Mesodermal cell (in vitro differentiated cells): Measurements from ENCODE around the gene PUS1.

Experiments used
- H3K27ac ChIP-seq: 2 replicates; pipeline ENCODE4 v1.7.0; 2013; ENCODE audit warnings: mild to moderate bottlenecking, low read depth, low read length, moderate library complexity; ENCODE audit not compliant: severe bottlenecking
- H3K36me3 ChIP-seq: 2 replicates; pipeline ENCODE4 v1.7.1; 2013; ENCODE audit warnings: mild to moderate bottlenecking, low read length, moderate library complexity; ENCODE audit not compliant: control insufficient read depth, insufficient read depth
- H3K4me1 ChIP-seq: one replicate; pipeline ENCODE4 v1.7.1; 2013; ENCODE audit warnings: mild to moderate bottlenecking, low read length; ENCODE audit not compliant: insufficient read depth, control insufficient read depth, poor library complexity, severe bottlenecking
- H3K4me3 ChIP-seq: 2 replicates; pipeline ENCODE4 v1.7.0; 2013; ENCODE audit warnings: low read length, control low read depth, mild to moderate bottlenecking; ENCODE audit not compliant: insufficient read depth, poor library complexity, severe bottlenecking; ENCODE audit errors: extremely low read depth
- H3K9me3 ChIP-seq: 2 replicates; pipeline ENCODE4 v1.7.1; 2013; ENCODE audit warnings: mild to moderate bottlenecking, low read length, moderate library complexity; ENCODE audit not compliant: control insufficient read depth
- WGBS, 2 experiments: methylation state at CpG; one replicate each; pipeline ENCODE4 v1.1.5; 2013; ENCODE audit warnings: missing lambda C conversion rate in 2 of 2; ENCODE audit not compliant: insufficient coverage in 2 of 2; 5-methylcytosine and 5-hydroxymethylcytosine counted together

PUS1 gene

DNA sequence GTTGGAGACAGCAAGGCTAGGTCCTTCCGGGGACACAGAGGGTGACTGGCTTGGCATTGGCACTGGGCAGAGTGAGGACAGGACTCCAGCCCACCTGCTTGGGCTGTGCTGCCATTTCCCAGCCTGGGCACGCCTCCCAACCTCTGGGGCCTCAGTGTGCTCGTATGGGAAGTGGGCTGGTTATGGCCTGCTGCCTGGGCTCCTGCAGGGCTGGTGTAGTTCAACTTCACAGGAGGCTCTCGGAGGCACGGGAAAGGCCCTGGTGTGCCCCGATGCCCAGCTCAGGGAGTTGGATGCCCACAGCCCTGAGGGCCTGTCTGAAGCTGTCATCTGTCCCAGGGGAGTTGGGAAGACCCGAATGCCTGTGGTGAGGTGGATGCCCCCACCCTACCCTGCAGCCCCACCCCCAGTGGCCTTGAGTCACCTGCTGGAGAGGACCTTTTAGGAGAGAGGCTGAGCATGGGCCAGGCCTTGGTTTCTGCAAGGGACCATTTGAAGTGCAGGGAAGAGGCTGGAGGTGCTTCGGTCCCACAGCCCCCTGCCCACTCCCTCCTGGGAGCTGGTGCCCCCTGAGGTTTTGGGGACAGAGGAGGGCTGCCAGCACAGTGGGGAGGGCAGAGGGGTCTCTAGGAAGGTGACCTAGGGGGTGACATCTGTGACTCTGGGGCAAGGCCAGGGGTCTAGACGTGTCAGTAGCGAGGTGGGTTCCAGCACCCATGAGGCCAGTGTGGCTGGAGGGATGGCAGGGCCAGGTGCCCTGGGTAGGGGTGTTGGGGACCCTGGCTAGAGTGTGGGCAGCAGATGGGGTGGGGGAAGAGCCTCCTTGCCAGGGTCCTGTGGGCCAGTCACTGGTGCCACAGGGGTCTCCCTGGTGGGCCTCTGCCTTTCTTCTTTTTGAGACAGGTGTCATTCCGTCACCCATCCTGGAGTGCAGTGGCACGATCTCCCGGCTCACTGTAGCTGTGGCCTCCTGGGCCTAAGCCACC, 25.5 kb upstream of the PUS1 start:
- H3K27ac ChIP-seq: no peak overlapping the region
- peaks cover 4% of the 10 kb centered on the region for H3K4me1 ChIP-seq
- H3K9me3 ChIP-seq: no peaks in the 10 kb centered on the region
- no peak overlapping the region for H3K4me3 ChIP-seq
- peaks cover 39% of the 10 kb centered on the region for H3K36me3 ChIP-seq
- WGBS, 2 experiments: 97 to 98% methylated on average over 10 to 11 of the region's 13 CpGs

DNA sequence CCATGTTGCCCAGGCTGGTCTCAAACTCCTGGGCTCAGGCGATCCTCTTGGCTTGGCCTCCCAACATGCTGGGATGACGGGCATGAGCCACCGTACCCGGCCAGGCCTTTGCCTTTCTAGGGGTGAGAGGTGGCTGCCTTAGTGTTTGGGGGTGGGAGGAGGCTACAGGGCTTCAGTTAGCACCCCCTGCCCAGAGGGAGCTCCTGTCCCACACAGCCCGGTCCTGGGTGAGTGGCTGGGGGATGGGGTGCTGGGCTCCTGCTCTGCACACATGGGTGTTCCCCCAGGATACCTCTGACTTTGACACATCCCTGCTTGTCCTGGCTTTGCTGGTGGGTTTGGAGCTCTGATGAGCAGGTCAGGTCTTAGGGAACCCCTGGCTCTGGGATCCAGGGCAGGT, 24.7 kb upstream of the PUS1 start:
- no peak overlapping the region for H3K4me3 ChIP-seq
- H3K27ac ChIP-seq: no peak overlapping the region
- peaks cover 4% of the 10 kb centered on the region for H3K4me1 ChIP-seq
- H3K36me3 ChIP-seq: peaks cover 38% of the 10 kb centered on the region
- WGBS, 2 experiments: 86 to 95% methylated on average over 1 to 4 of the region's 5 CpGs
- H3K9me3 ChIP-seq: no peaks in the 10 kb centered on the region

DNA sequence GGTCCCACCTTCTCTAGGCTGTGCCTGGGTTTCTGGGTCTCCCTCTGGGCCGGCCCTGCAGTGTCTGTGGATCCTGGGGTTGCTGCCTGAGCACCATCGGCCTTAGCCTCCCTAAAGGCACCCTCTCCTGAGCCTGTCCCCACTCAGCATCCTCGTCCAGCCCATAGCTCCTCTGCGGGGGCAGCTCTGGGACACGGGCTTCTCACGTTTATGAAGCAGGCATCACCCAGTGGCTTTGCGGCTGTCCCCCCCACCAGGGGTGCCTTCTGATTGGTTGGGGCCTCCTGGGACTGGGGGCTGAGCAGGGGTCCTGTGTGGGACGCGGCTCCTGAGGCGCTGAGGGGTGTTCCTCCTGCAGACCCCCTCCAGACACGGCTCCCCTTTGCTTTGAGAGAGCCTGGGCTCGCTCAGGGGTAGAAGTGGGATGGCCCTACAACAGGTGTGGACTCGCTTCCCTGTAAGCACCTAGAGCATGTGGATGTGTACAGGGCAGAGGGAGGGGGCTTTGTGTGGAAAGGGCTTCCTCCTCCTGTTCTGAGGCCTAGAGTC, 23.9 kb upstream of the PUS1 start:
- Histone ChIP-seq H3K4me1 (peaks cover 4% of the 10 kb centered on the region), H3K9me3 (no peaks in the 10 kb centered on the region), H3K36me3 (peaks cover 42% of the 10 kb centered on the region), H3K27ac (no peak overlapping the region), H3K4me3 (no peak overlapping the region)
- 90 to 99% methylated on average over 8 to 11 of the region's 13 CpGs for WGBS, 2 experiments

DNA sequence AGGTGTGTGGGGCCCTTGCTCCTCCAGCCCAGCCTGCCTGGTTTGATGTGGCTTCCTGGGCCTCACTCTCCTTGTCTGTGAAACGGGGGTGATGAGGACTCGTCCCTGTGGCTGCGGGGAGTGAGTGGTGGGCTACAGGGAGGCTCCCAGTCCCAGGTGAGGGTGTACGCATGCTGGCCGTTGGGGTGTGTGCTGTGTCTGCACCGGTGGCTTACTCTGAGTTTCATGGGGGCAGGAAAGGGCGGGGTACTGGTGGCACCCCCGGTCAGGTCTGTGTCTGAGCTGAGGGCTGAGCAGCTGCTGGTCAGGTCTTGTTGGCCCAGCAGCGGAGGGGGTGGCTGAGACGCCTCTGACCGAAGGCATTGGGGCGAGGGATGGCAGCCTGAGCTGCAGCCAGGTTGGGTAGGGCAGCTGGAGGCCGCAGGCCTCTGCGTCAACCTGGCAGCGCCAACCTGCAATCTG, 23.4 kb upstream of the PUS1 start:
- WGBS, 2 experiments: 95 to 97% methylated on average over 12 to 15 of the region's 15 CpGs
- Histone ChIP-seq H3K4me1 (no peaks in the 10 kb centered on the region), H3K27ac (no peak overlapping the region), H3K36me3 (peaks cover 42% of the 10 kb centered on the region), H3K4me3 (no peak overlapping the region), H3K9me3 (no peaks in the 10 kb centered on the region)

DNA sequence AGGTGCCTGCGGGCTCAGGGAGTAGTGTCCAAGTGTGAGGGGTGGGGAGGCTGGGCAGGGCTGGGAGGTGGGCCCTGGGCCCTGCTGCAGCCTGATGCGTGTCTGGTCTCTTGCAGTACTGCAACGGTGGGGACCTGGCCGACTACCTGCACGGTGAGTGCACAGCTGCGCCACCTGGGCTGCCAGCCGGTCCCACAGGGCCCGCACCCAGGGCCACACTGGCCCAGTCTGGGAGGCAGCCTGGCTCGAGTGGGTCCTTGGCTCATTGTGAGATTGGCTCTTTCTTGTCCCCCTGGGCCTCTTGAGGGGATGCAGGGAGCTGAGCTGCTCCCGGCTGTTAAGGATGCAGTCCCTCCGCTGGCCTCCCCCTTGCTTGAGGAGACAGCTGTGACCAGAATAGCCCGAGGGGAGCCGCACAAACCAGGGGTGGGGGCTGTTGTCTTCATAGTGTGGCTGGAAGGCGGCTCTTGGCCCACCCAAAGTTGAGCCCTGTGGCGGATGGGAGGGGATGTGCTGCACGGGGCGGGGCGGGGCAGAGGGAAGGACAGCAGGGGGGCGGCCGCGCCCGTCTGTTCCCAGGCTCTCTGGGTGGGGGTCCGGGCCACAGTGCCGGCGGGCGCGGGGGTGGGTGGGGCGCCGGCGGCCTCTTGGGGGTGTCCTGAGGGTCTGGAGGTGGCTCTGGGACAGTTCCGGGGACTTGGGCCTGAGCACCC, 21.5 kb upstream of the PUS1 start:
- 95 to 98% methylated on average over 23 to 25 of the region's 31 CpGs for WGBS, 2 experiments
- H3K9me3 ChIP-seq: no peaks in the 10 kb centered on the region
- no peak overlapping the region for H3K27ac ChIP-seq
- H3K4me3 ChIP-seq: no peak overlapping the region
- peaks cover 10% of the 10 kb centered on the region for H3K4me1 ChIP-seq
- H3K36me3 ChIP-seq: peaks cover 56% of the 10 kb centered on the region

DNA sequence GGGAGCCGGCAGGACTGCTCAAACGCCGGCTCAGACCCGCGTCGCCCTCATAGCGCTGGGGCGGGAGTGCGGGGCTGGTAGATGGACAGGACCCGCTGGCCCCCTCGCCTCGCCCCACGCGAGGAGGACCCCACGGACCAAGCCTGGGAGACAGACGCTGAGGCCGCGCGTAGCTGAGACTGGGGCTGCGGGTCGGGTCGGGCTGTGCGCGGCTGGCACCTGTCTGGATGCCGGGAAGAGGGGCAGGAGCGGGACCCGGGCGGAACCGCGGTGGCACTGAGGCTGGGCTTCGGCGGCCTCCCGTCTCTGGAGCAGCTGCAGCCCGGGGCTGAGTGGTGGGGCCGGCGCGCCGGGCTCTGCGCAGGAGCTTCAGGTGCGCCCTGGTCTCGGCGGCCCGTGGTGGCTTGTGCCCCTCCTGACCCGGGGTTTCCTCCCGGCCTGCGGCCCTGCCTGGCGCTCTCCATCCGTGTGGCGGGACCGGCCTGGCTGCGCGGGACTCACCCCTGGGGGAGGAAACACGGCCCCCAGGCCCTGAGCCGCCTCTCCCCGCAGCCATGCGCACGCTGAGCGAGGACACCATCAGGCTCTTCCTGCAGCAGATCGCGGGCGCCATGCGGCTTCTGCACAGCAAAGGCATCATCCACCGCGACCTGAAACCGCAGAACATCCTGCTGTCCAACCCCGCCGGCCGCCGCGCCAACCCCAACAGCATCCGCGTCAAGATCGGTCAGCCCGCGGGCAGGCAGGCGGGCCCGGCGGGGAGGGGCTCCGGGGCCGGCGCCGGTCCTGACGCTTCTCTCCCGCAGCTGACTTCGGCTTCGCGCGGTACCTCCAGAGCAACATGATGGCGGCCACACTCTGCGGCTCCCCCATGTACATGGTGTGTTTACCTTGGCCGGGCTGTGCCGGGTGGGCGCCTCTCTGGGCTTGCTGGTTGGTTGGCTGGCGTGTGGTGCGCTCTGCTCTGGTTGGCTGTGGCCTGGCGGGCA, 20.7 kb upstream of the PUS1 start:
- Histone ChIP-seq H3K36me3 (peaks cover 60% of the 10 kb centered on the region), H3K9me3 (no peaks in the 10 kb centered on the region), H3K4me1 (peaks cover 14% of the 10 kb centered on the region), H3K4me3 (no peak overlapping the region), H3K27ac (no peak overlapping the region)
- 97 to 98% methylated on average over 88 to 96 of the region's 96 CpGs for WGBS, 2 experiments

DNA sequence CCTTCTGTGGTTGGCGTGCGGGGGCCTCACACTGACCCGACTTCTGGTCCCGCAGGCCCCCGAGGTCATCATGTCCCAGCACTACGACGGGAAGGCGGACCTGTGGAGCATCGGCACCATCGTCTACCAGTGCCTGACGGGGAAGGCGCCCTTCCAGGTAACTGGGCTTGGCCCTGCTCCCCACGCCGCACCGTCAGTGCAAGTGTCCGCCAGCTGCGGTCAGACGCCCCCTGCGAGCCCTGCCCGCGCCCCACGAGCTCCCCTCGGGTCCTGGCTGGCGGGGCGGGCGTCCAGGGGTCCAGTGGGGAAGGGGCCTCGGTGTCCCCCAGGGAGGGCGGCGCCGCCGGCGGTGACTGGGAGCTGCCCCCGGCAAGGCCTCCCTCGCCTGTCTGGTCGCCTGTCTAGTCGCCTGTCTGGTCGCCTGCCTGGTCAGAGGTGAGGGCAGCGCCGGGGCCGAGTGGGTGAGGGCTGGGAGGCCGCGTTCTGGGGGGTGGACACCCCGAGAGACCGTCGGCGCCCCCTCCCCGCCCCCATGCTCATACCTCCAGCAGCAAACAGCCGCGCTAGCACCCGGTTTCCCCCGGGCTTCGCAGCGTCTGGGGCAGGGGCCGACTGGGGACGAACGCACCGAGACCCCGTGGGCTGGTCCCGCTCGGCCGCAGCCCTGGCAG, 19.9 kb upstream of the PUS1 start:
- H3K36me3 ChIP-seq: peaks cover 62% of the 10 kb centered on the region

DNA sequence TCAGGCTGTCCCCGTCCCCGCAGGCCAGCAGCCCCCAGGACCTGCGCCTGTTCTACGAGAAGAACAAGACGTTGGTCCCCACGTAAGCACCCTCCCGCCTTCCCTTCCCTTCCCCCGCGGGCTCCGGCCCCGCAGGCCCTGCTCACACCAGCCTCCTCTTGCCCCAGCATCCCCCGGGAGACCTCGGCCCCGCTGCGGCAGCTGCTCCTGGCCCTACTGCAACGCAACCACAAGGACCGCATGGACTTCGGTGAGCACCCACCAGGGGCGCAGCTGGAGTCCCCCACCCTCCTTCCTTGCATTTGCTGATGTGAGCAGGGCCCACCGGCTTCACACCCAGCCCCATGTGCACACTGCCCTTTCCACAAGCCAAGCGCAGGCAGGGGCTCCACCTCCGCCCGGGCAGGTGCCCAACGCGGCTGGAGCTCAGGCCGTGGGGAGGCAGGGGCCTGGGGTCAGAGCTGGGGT, 19.3 kb upstream of the PUS1 start:
- H3K4me1 ChIP-seq: peaks cover 14% of the 10 kb centered on the region
- no peak overlapping the region for H3K27ac ChIP-seq
- WGBS, 2 experiments: 97 to 98% methylated on average over 15 to 26 of the region's 26 CpGs
- H3K4me3 ChIP-seq: no peak overlapping the region
- H3K36me3 ChIP-seq: peaks cover 68% of the 10 kb centered on the region
- H3K9me3 ChIP-seq: no peaks in the 10 kb centered on the region

More for the DNA sequence above, 19.9 kb upstream of the PUS1 start:
- no peak overlapping the region for H3K27ac ChIP-seq
- no peak overlapping the region for H3K4me3 ChIP-seq
- H3K4me1 ChIP-seq: peaks cover 14% of the 10 kb centered on the region
- 96 to 97% methylated on average over 31 to 52 of the region's 61 CpGs for WGBS, 2 experiments
- no peaks in the 10 kb centered on the region for H3K9me3 ChIP-seq

DNA sequence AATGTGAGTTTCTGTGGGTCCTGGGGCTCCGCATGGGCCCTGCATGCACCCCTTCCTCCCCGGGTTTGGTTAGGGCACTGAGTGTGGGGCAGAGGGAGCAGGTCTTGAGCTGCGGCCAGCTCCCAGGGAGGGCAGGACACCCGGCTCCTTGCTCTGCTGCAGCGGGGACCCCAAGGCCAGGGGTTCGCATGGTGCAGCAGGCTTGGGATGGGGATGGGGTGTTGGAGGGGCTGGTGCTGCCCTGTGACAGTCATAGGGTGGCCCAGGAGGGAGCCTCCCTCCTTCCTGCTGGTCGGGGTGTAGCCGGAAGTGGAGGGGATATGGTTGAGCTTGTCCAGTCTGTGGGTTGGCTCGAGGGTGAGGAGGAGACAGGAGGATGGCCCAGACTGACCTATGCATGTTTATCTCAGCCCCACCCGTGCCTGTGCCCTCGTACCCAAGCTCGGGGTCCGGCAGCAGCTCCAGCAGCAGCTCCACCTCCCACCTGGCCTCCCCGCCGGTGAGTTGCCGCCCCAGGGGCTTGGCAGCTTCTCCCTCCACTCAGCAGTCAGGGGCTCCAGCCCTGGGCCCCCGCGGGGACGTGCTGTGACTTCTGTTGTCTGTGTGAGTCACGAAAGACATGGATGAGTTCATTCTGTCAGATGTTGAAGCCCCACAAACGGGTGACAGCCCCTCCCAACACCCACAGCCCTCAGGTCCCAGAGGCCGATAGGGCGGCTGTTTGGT, 18.6 kb upstream of the PUS1 start:
- 94 to 95% methylated on average over 19 to 23 of the region's 23 CpGs for WGBS, 2 experiments
- Histone ChIP-seq H3K9me3 (no peaks in the 10 kb centered on the region), H3K36me3 (peaks cover 71% of the 10 kb centered on the region), H3K4me3 (no peak overlapping the region), H3K4me1 (peaks cover 14% of the 10 kb centered on the region), H3K27ac (no peak overlapping the region)
